ENCODE measurements around the gene CLIP2.

DNA sequence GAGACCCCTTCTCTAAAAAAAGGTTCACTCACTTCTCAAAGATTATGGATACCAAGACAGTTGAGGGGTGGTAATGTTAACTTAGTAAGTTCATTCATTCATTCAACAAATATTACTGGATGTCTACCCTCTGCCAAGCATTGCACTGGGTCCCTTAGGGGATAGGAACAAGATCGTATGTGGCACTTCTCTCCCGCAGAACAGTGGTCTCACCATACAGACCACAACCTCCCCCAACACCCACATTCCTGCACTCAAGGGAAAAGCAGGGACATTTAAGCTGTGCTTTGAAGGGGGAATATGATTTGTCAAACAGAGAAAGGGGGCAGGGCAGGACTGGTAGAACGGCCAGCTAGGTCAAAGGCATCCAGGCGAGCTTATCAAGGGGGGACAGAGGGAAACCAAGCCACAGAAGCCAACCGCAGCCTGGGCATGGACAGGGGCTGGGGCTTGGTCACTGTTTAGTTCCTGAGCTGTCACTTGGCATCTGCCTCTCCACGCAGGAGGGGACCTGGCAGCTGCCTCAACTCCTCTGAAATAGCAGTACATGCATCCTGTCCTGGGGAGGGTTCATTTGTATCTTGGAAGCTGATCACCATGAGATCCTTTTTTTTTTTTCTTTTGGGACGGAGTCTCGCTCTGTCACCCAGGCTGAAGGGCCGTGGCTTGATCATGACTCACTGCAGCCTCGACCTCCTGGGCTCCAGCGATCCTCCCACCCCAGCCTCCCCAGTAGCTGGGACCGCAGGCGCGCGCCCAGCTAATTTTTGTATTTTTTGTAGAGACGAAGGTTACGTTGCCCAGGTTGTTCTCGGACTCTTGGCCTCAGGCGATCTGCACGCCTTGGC is 949 bp upstream of the CLIP2 start:
- TF ChIP-seq, protein P1, sequence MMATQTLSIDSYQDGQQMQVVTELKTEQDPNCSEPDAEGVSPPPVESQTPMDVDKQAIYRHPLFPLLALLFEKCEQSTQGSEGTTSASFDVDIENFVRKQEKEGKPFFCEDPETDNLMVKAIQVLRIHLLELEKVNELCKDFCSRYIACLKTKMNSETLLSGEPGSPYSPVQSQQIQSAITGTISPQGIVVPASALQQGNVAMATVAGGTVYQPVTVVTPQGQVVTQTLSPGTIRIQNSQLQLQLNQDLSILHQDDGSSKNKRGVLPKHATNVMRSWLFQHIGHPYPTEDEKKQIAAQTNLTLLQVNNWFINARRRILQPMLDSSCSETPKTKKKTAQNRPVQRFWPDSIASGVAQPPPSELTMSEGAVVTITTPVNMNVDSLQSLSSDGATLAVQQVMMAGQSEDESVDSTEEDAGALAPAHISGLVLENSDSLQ (IDR thresholded peaks at IDR 0.05) = no peak
- TF ChIP-seq HDGF (IDR thresholded peaks at IDR 0.05; ENCODE audit: borderline replicate concordance) (no peak), FOXK2 (IDR thresholded peaks at IDR 0.05) (no peak), LEF1 (IDR thresholded peaks at IDR 0.05; ENCODE audit: borderline replicate concordance) (no peak), ELF4 (IDR thresholded peaks at IDR 0.05) (no peak), FOXM1 (IDR thresholded peaks at IDR 0.05; ENCODE audit: borderline replicate concordance) (no peak), BHLHE40 (IDR thresholded peaks at IDR 0.05; ENCODE audit: borderline replicate concordance) (no peak), ZNF384 (IDR thresholded peaks at IDR 0.05) (no peak), ARNT (IDR thresholded peaks at IDR 0.05) (no peak), SP1 (IDR thresholded peaks at IDR 0.05) (no peak), L3MBTL2 (conservative IDR thresholded peaks at IDR 0.05) (no peak), SUZ12 (IDR thresholded peaks at IDR 0.05) (no peak), TARDBP (IDR thresholded peaks at IDR 0.05) (no peak)

Measured in HEK293T (cell line).